HG02571 (cell line): ENCODE measurements around the gene PGAP1.

Experiments used
- ATAC-seq: cut with Tn5 transposase; IDR thresholded peaks from one replicate; pipeline ENCODE4 v1.9.1; 2021; ENCODE audit warnings: mild to moderate bottlenecking, moderate library complexity; ENCODE audit not compliant: unreplicated experiment

The PGAP1 gene

GRCh38 chr2:196802401-196802800 lies 124.1 kb downstream of the PGAP1 start:
- no peak for ATAC-seq

- ATAC-seq = no peak
Measured at GRCh38 chr2:196801674-196802261, 124.7 kb downstream of the PGAP1 start.

- peak; percentile 11 for ATAC-seq
Measured at GRCh38 chr2:196798980-196799379, 127.5 kb downstream of the PGAP1 start.

GRCh38 chr2:196792865-196793264 lies 133.6 kb downstream of the PGAP1 start:
- ATAC-seq = no peak

GRCh38 chr2:196783431-196784094 lies 142.9 kb downstream of the PGAP1 start:
- ATAC-seq = no peak
